Endothelial cell of umbilical vein (primary cell): Measurements from ENCODE around the gene ZBTB21. TPM values are rescaled to one million over a fixed set of nuclear protein-coding genes. Genes with fewer than 3 reads are reported as not detected.

Experiments
- BruUV-seq: library from RNA; stranded (reverse); fragments of 400-500 nt; replicated peaks from 2 replicates; lab custom pipeline; 2021; lab: Mats Ljungman, UMichigan
- CTCF ChIA-PET: fragments of 300-600, 350-600 bp; sonication (Branson Sonifier 250); formaldehyde crosslinking; loops from one replicate; lab custom pipeline; 2021; ENCODE audit warnings: antibody characterized with exemption, inconsistent platforms; lab: Charles Lee
- POLR2A ChIA-PET: fragments of 300-600, 350-600 bp; sonication (Branson Sonifier 250); formaldehyde crosslinking; loops from one replicate; lab custom pipeline; 2021; ENCODE audit warnings: antibody characterized with exemption, inconsistent platforms; lab: Charles Lee
- DNase-seq: peaks from one replicate; pipeline ENCODE4 v3.0.0-alpha.2; 2011; ENCODE audit warnings: low read depth, low spot score
- FAIRE-seq: peaks from 2 replicates; lab custom pipeline; 2011; peaks lifted over from hg19 to GRCh38; lab: Jason Lieb, UNC
- H2AFZ ChIP-seq: 2 replicates; pipeline ENCODE4 v1.6.0; 2012; ENCODE audit warnings: low read depth, low read length, control low read depth, inconsistent platforms
- H3K27ac ChIP-seq: 2 replicates; pipeline ENCODE4 v1.5.1; 2011; ENCODE audit warnings: low read depth, mild to moderate bottlenecking, control low read depth, low read length, moderate library complexity; ENCODE audit not compliant: insufficient read depth
- H3K27me3 ChIP-seq, 2 experiments: 2 replicates each; pipeline versions ENCODE4 v1.6.0 to v1.6.1; 2011; ENCODE audit warnings: low read length in 2 of 2, mixed read lengths in 1 of 2; ENCODE audit not compliant: control insufficient read depth in 2 of 2, insufficient read depth in 2 of 2
- H3K36me3 ChIP-seq, 2 experiments: 2 replicates in 1 of 2; 3 replicates in 1 of 2; pipeline ENCODE4 v1.5.1; 2011; ENCODE audit warnings: low read length in 2 of 2, mild to moderate bottlenecking in 1 of 2, moderate library complexity in 1 of 2; ENCODE audit not compliant: control insufficient read depth in 2 of 2, insufficient read depth in 2 of 2; ENCODE audit errors: extremely low read depth in 1 of 2
- H3K4me1 ChIP-seq: 3 replicates; pipeline ENCODE4 v1.5.1; 2011; ENCODE audit warnings: mild to moderate bottlenecking, low read length; ENCODE audit not compliant: control insufficient read depth, insufficient read depth; ENCODE audit errors: extremely low read depth
- H3K4me2 ChIP-seq: 2 replicates; pipeline ENCODE4 v1.6.1; 2011; ENCODE audit warnings: low read length, control low read depth, mixed read lengths; ENCODE audit not compliant: insufficient read depth
- H3K4me3 ChIP-seq, 3 experiments: fragments of 200-600 bp in 1 of 3; sonication (generic), shearing (Covaris generic) in 1 of 3; replicated peaks in 1 of 3; 2 replicates each; pipeline ENCODE4 v1.5.1; 2011 to 2016; ENCODE audit warnings: control low read depth in 3 of 3, low read length in 3 of 3, mild to moderate bottlenecking in 2 of 3, inconsistent platforms in 1 of 3, low read depth in 1 of 3, moderate library complexity in 1 of 3; ENCODE audit not compliant: insufficient read depth in 1 of 3
- H3K79me2 ChIP-seq: 2 replicates; pipeline ENCODE4 v1.6.0; 2012; ENCODE audit warnings: low read length, inconsistent platforms; ENCODE audit not compliant: control insufficient read depth, insufficient read depth
- H3K9ac ChIP-seq: replicated peaks from 2 replicates; pipeline ENCODE3; 2011; ENCODE audit warnings: low read length, control low read depth; ENCODE audit not compliant: insufficient read depth; ENCODE audit errors: extremely low read depth
- H3K9me1 ChIP-seq: replicated peaks from 3 replicates; pipeline ENCODE4 v1.6.0; 2011; ENCODE audit warnings: mild to moderate bottlenecking, low read length; ENCODE audit not compliant: control insufficient read depth, insufficient read depth; ENCODE audit errors: extremely low read depth
- H3K9me3 ChIP-seq: replicated peaks from 2 replicates; pipeline ENCODE4 v1.5.1; 2012; ENCODE audit warnings: low read length, inconsistent platforms; ENCODE audit not compliant: control insufficient read depth, insufficient read depth
- H4K20me1 ChIP-seq: replicated peaks from 2 replicates; pipeline ENCODE3; 2011; ENCODE audit warnings: mild to moderate bottlenecking, low read length; ENCODE audit not compliant: control insufficient read depth, insufficient read depth; ENCODE audit errors: extremely low read depth
- CTCF ChIP-seq, 2 donors: IDR thresholded peaks; 1 replicate in 1 of 2; 2 replicates in 1 of 2; pipeline ENCODE4 v1.5.1; 2011; ENCODE audit warnings: low read length in 2 of 2, mild to moderate bottlenecking in 2 of 2, moderate library complexity in 2 of 2, control low read depth in 1 of 2, inconsistent platforms in 1 of 2, low read depth in 1 of 2; ENCODE audit not compliant: insufficient read depth in 1 of 2; ENCODE audit errors: extremely low read depth in 1 of 2
- EZH2 ChIP-seq: IDR thresholded peaks from 2 replicates; pipeline ENCODE4 v1.6.1; 2012; ENCODE audit warnings: borderline replicate concordance, low read depth, mild to moderate bottlenecking, moderate library complexity, low read length, inconsistent platforms; ENCODE audit not compliant: severe bottlenecking
- GATA2 ChIP-seq: IDR thresholded peaks from 2 replicates; pipeline ENCODE4 v1.7.0; 2011; ENCODE audit warnings: low read depth, mild to moderate bottlenecking, moderate library complexity, mixed read lengths, low read length; ENCODE audit not compliant: insufficient read length, insufficient read depth
- MAX ChIP-seq: IDR thresholded peaks from 2 replicates; pipeline ENCODE4 v1.6.1; 2011; ENCODE audit not compliant: insufficient read depth, insufficient read length
- MYC ChIP-seq: IDR thresholded peaks from one replicate; pipeline ENCODE4 v1.6.1; 2011; ENCODE audit warnings: mild to moderate bottlenecking, low read depth, low read length
- POLR2A ChIP-seq: IDR thresholded peaks from 2 replicates; pipeline ENCODE4 v1.6.1; 2012; ENCODE audit warnings: low read depth, mild to moderate bottlenecking, control low read depth, low read length
- dilution Hi-C: fragments of 300-500 bp; cut with MboI; formaldehyde crosslinking; loops from one replicate; pipeline ENCODE4 v1.15.0; 2019; ENCODE audit warnings: low sequenced_read_pairs; ENCODE audit not compliant: extremely low pct_ligation_motif_present
- intact Hi-C: fragments of 100-400 bp; cut with micrococcal nuclease; formaldehyde crosslinking; loops from one replicate; pipeline ENCODE4 v1.10.0; 2022
- polyA plus RNA-seq, 4 experiments: library from polyadenylated mRNA; depleted of rRNA in 3 of 4; stranded (reverse) in 3 of 4; unstranded in 1 of 4; fragments of >200 nt; gene quantifications; 2 replicates each; pipeline versions ENCODE4 v1.2.1 to v1.2.3, GENCODE V29; 2011 to 2012; ENCODE audit warnings: missing spikeins in 1 of 4
- total RNA-seq: library from RNA; stranded (reverse); gene quantifications from 2 replicates; pipeline ENCODE4 v1.2.3, GENCODE V29; 2021

ZBTB21 gene
- total and polyA plus RNA-seq, 2 donors (not counting 3 experiments of a cell fraction or from before 2014, with no cell fraction given), result 2.8 to 12.4 TPM

GRCh38 chr21:42019706-42020105 is 9.5 kb upstream of the ZBTB21 start:
- no peak overlapping the region for H2AFZ ChIP-seq
- H3K4me3 ChIP-seq, result no peak overlapping the region
- TF ChIP-seq EZH2 (no peak), POLR2A (no peak), MYC (no peak)
- no peaks in the 10 kb centered on the region for H3K9me3 ChIP-seq
- no peak for DNase-seq
- no peaks in the 10 kb centered on the region for H3K36me3 ChIP-seq
- H4K20me1 ChIP-seq, result no peaks in the 10 kb centered on the region
- peaks cover 11 to 17% of the 10 kb centered on the region in 2 experiments for H3K27me3 ChIP-seq
- H3K9me1 ChIP-seq, result no peaks in the 10 kb centered on the region
- H3K4me1 ChIP-seq, result no peaks in the 10 kb centered on the region
- no peaks in the 10 kb centered on the region for H3K79me2 ChIP-seq
- no TSS peak for BruUV-seq
- POLR2A ChIA-PET, result no interaction called here
- CTCF ChIA-PET, result interaction anchor here (1.1 kb wide), 1 partner anchor 88 kb away, joined by 3 read pairs; no protein-coding TSS in a partner anchor
- intact Hi-C loops, result loop anchor here (5.0 kb wide), 1 partner anchor 38 kb away; no protein-coding TSS in a partner anchor
- H3K27ac ChIP-seq, result no peak overlapping the region
- FAIRE-seq, result no peak
- H3K4me2 ChIP-seq, result no peak overlapping the region
- dilution Hi-C loops, result no loop called here
- no peak overlapping the region for H3K9ac ChIP-seq

DNA sequence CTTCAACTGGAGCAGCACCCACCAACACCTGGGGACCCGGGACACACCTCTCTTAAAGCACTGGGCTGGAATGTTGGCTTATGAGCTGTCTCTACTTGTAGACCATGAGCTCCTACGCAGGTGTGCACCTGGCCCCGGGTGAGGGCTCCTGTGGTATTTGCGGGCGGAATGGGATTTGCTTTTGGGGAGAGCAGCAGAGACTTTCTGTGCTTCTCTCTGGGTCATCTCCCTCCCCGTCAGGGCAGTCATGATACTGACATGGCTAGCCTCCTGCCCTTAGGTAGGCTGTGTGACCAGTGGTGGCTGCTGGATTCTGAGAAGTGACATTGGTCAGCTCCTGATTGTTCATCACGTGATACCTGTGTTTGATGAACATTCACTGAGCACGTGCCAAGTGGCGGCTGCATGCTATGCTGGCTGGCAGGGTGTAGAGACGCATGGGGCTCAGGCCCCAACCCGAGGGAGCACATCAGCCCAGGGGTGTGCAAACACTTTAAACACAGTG is 9.0 kb upstream of the ZBTB21 start:
- no peaks in the 10 kb centered on the region for H3K79me2 ChIP-seq
- no peak overlapping the region for H3K27ac ChIP-seq
- H3K4me3 ChIP-seq, result no peak overlapping the region
- FAIRE-seq, result no peak
- dilution Hi-C loops, result no loop called here
- no peaks in the 10 kb centered on the region for H3K9me3 ChIP-seq
- H3K9ac ChIP-seq, result no peak overlapping the region
- no peaks in the 10 kb centered on the region for H3K4me1 ChIP-seq
- no peaks in the 10 kb centered on the region for H4K20me1 ChIP-seq
- no TSS peak for BruUV-seq
- no peaks in the 10 kb centered on the region for H3K36me3 ChIP-seq
- H3K27me3 ChIP-seq, result peaks cover 11 to 17% of the 10 kb centered on the region in 2 experiments
- no peak overlapping the region for H3K4me2 ChIP-seq
- intact Hi-C loops, result loop anchor here (5.0 kb wide), 1 partner anchor 38 kb away; no protein-coding TSS in a partner anchor
- H2AFZ ChIP-seq, result no peak overlapping the region
- H3K9me1 ChIP-seq, result no peaks in the 10 kb centered on the region
- ChIA-PET CTCF (interaction anchor here (1.1 kb wide), 1 partner anchor 88 kb away, joined by 3 read pairs; no protein-coding TSS in a partner anchor), POLR2A (no interaction called here)
- no peak for TF ChIP-seq EZH2
- TF ChIP-seq MAX, result no peak
- TF ChIP-seq MYC, result no peak
- TF ChIP-seq GATA2, result no peak
- no peak for TF ChIP-seq CTCF (IDR thresholded peaks at IDR 0.05; ENCODE audit: extremely low read depth in 1 of 2, insufficient read depth in 1 of 2, low read depth in 1 of 2, low read length in 2 of 2)
- DNase-seq, result no peak
